HepG2 (cell line): ENCODE measurements around the gene CALD1. TPM values are rescaled to one million over a fixed set of nuclear protein-coding genes. Genes with fewer than 3 reads are reported as not detected.

Experiments
- ATAC-seq: fragments of 200-7000 bp; cut with Tn5 transposase; 3 replicates; pipeline ENCODE4 v1.9.1; 2020; ENCODE audit warnings: mild to moderate bottlenecking, moderate library complexity
- BruUV-seq: library from RNA; stranded (reverse); fragments of 400-500 nt; replicated peaks from 2 replicates; lab custom pipeline; 2021; lab: Mats Ljungman, UMichigan
- CTCF ChIA-PET: fragments of 300-600 bp; formaldehyde crosslinking; extraction: SDS; loops from one replicate; lab custom pipeline; 2021; ENCODE audit warnings: low total read pairs, inconsistent platforms, low intra/inter-chr PET ratio; lab: Yijun Ruan, JAX
- POLR2A ChIA-PET: fragments of 350-600 bp; sonication (Branson Sonifier 250); formaldehyde crosslinking; loops from one replicate; lab custom pipeline; 2020; ENCODE audit warnings: antibody characterized with exemption, inconsistent platforms; lab: Yijun Ruan, JAX
- DNase-seq: peaks from one replicate; pipeline ENCODE4 v3.0.0-alpha.2; 2015; ENCODE audit warnings: low spot score
- FAIRE-seq: peaks from 3 replicates; lab custom pipeline; 2011; peaks lifted over from hg19 to GRCh38; lab: Jason Lieb, UNC
- H2AFZ ChIP-seq: one replicate; pipeline ENCODE4 v1.6.1; 2011; ENCODE audit warnings: low read length, inconsistent platforms
- H3K27ac ChIP-seq: fragments of 300-600 bp; 3 replicates; pipeline ENCODE4 v1.8.0; 2011; ENCODE audit warnings: mixed run types, mild to moderate bottlenecking, mixed read lengths, low read length, inconsistent platforms; ENCODE audit not compliant: insufficient read depth; ENCODE audit errors: extremely low read length
- H3K27me3 ChIP-seq, 2 experiments: fragments of 200-600 bp in 1 of 2; 2 replicates in 1 of 2; 3 replicates in 1 of 2; pipeline versions ENCODE4 v1.6.0 to v1.8.0; 2011; ENCODE audit warnings: low read length in 2 of 2, mild to moderate bottlenecking in 2 of 2, moderate library complexity in 2 of 2, inconsistent platforms in 1 of 2; ENCODE audit not compliant: insufficient read depth in 2 of 2, control insufficient read depth in 1 of 2
- H3K36me3 ChIP-seq, 2 experiments: fragments of 200-600 bp in 1 of 2; replicated peaks in 1 of 2; 2 replicates in 1 of 2; 3 replicates in 1 of 2; pipeline versions ENCODE4 v1.5.1 to v1.8.0; 2011; ENCODE audit warnings: low read length in 2 of 2, inconsistent platforms in 1 of 2; ENCODE audit not compliant: insufficient read depth in 2 of 2, control insufficient read depth in 1 of 2
- H3K4me1 ChIP-seq: 2 replicates; pipeline ENCODE4 v1.5.1; 2012; ENCODE audit warnings: low read length, inconsistent platforms; ENCODE audit not compliant: insufficient read depth
- H3K4me2 ChIP-seq: 2 replicates; pipeline ENCODE4 v1.6.0; 2011; ENCODE audit warnings: low read depth, low read length, inconsistent platforms
- H3K4me3 ChIP-seq, 3 experiments: fragments of 200-600 bp in 1 of 3; sonication (generic), shearing (Covaris generic) in 1 of 3; replicated peaks in 1 of 3; 2 replicates each; pipeline ENCODE4 v1.5.1; 2011 to 2016; ENCODE audit warnings: low read length in 3 of 3, inconsistent platforms in 2 of 3, low read depth in 2 of 3, mild to moderate bottlenecking in 2 of 3, control low read depth in 1 of 3, mixed read lengths in 1 of 3; ENCODE audit not compliant: insufficient read depth in 1 of 3
- H3K79me2 ChIP-seq: one replicate; pipeline ENCODE4 v1.6.1; 2011; ENCODE audit warnings: low read length, inconsistent platforms; ENCODE audit not compliant: insufficient read depth
- H3K9ac ChIP-seq: 2 replicates; pipeline ENCODE4 v1.6.0; 2011; ENCODE audit warnings: mild to moderate bottlenecking, low read depth, low read length, inconsistent platforms; ENCODE audit not compliant: insufficient read depth
- H3K9me3 ChIP-seq: 2 replicates; pipeline ENCODE4 v1.5.1; 2012; ENCODE audit warnings: mild to moderate bottlenecking, low read length
- H4K20me1 ChIP-seq: 2 replicates; pipeline ENCODE4 v1.6.0; 2011; ENCODE audit warnings: inconsistent platforms, mild to moderate bottlenecking, low read length, moderate library complexity; ENCODE audit not compliant: insufficient read depth
- BCLAF1 ChIP-seq: fragments of 450-650 bp; IDR thresholded peaks from 2 replicates; pipeline ENCODE4 v1.6.1; 2017; ENCODE audit warnings: mild to moderate bottlenecking
- MTF1 ChIP-seq: sonication (generic); formaldehyde crosslinking; IDR thresholded peaks from 2 replicates; pipeline ENCODE4 v1.5.0; 2020; ENCODE audit warnings: missing genetic modification reagents
- RORA ChIP-seq: sonication (generic); formaldehyde crosslinking; IDR thresholded peaks from 2 replicates; pipeline ENCODE4 v1.5.0; 2020; ENCODE audit warnings: mild to moderate bottlenecking, missing genetic modification reagents, moderate library complexity
- SRY ChIP-seq: sonication (generic); formaldehyde crosslinking; IDR thresholded peaks from 2 replicates; pipeline ENCODE4 v1.8.0; 2022; ENCODE audit warnings: mild to moderate bottlenecking, missing genetic modification reagents
- TRIM22 ChIP-seq: fragments of 450-650 bp; IDR thresholded peaks from 2 replicates; pipeline ENCODE4 v1.6.1; 2017
- ZNF280B ChIP-seq: sonication (generic); formaldehyde crosslinking; IDR thresholded peaks from 2 replicates; pipeline ENCODE4 v1.5.0; 2020; ENCODE audit warnings: missing genetic modification reagents, mild to moderate bottlenecking, borderline replicate concordance
- ZNF30 ChIP-seq: sonication (generic); formaldehyde crosslinking; IDR thresholded peaks from 2 replicates; pipeline ENCODE4 v1.5.0; 2020; ENCODE audit warnings: mild to moderate bottlenecking, missing genetic modification reagents
- ZNF44 ChIP-seq: sonication (generic); formaldehyde crosslinking; IDR thresholded peaks from 2 replicates; pipeline ENCODE4 v1.5.1; 2020; ENCODE audit warnings: mild to moderate bottlenecking, missing genetic modification reagents
- ZNF451 ChIP-seq: sonication (generic); formaldehyde crosslinking; IDR thresholded peaks from 2 replicates; pipeline ENCODE4 v1.5.0; 2020; ENCODE audit warnings: mild to moderate bottlenecking, missing genetic modification reagents
- ZNF550 ChIP-seq: sonication (generic); formaldehyde crosslinking; IDR thresholded peaks from 2 replicates; pipeline ENCODE4 v1.4.0; 2020; ENCODE audit warnings: mild to moderate bottlenecking, missing genetic modification reagents, borderline replicate concordance
- ZNF703 ChIP-seq: sonication (generic); formaldehyde crosslinking; IDR thresholded peaks from 2 replicates; pipeline ENCODE4 v1.5.1; 2020; ENCODE audit warnings: missing genetic modification reagents, mild to moderate bottlenecking, moderate library complexity, borderline replicate concordance
- ZNF841 ChIP-seq: sonication (generic); formaldehyde crosslinking; IDR thresholded peaks from 2 replicates; pipeline ENCODE4 v1.8.1; 2023; ENCODE audit warnings: missing genetic modification reagents, borderline replicate concordance
- ZNF878 ChIP-seq: sonication (generic); formaldehyde crosslinking; IDR thresholded peaks from 2 replicates; pipeline ENCODE4 v1.8.1; 2023; ENCODE audit warnings: mild to moderate bottlenecking, missing genetic modification reagents, moderate library complexity
- WGBS: methylation state at CpG from one replicate; pipeline ENCODE4 v1.1.6; 2017; ENCODE audit warnings: low lambda C conversion rate; 5-methylcytosine and 5-hydroxymethylcytosine counted together
- in situ Hi-C: cut with HindIII; loops from 2 replicates; pipeline ENCODE4 v1.10.0; 2017; ENCODE audit warnings: low pct_unique_long_range_greater_than_20kb; ENCODE audit not compliant: extremely low pct_ligation_motif_present
- intact Hi-C: fragments of 100-400 bp; cut with micrococcal nuclease; formaldehyde crosslinking; loops from one replicate; pipeline ENCODE4 v1.10.0; 2022; ENCODE audit not compliant: unreplicated experiment
- polyA plus RNA-seq, 8 experiments: library from polyadenylated mRNA; depleted of rRNA in 3 of 8; stranded (reverse) in 7 of 8; unstranded in 1 of 8; fragments of >200 nt; fragmentation: Illumina TruSeq in 4 of 8; extraction: Trizol in 4 of 8; gene quantifications; 2 replicates each; pipeline versions ENCODE4 v1.2.1 to v1.2.3, GENCODE V29; 2011 to 2016; ENCODE audit warnings: low read depth in 4 of 8, missing spikeins in 1 of 8, mixed read lengths in 1 of 8; ENCODE audit not compliant: insufficient read depth in 1 of 8
- total RNA-seq, 5 experiments: library from RNA; depleted of rRNA; stranded (reverse); fragments of >200 nt; fragmentation: Illumina TruSeq; extraction: Trizol; gene quantifications; 2 replicates each; pipeline ENCODE4 v1.2.3, GENCODE V29; 2016; ENCODE audit warnings: low read depth in 1 of 5

CALD1 gene
- total and polyA plus RNA-seq, 2 of the 13 experiments (the other 11 are each of a cell fraction or from before 2014, with no cell fraction given): 53.0 to 112 TPM

GRCh38 chr7:134835463-134835823 is 56.0 kb downstream of the CALD1 start:
- Histone ChIP-seq H4K20me1 (no peaks in the 10 kb centered on the region), H3K4me1 (0 out of 2 replicates have a peak, but pooled peaks cover 7% of the 10 kb centered on the region), H3K4me3 (no peak overlapping the region), H3K27me3 (no peaks in the 10 kb centered on the region), H3K36me3 (no peaks in the 10 kb centered on the region), H3K4me2 (no peak overlapping the region), H3K27ac (no peak overlapping the region), H3K9me3 (no peaks in the 10 kb centered on the region), H2AFZ (no peak overlapping the region), H3K79me2 (no peaks in the 10 kb centered on the region), H3K9ac (no peak overlapping the region)
- no peak for ATAC-seq
- 70% methylated on average over 4 of the region's 4 CpGs for WGBS
- POLR2A ChIA-PET: no interaction called here
- no peak for TF ChIP-seq ZNF44
- TF ChIP-seq ZNF451 (CRISPR knock-in tag): no peak
- no peak for TF ChIP-seq TRIM22
- no peak for TF ChIP-seq ZNF878 (CRISPR knock-in tag)
- TF ChIP-seq ZNF550 (CRISPR knock-in tag): no peak
- no peak for TF ChIP-seq ZNF841
- no peak for FAIRE-seq
- in situ Hi-C loops: no loop called here
- CTCF ChIA-PET: no interaction called here
- intact Hi-C loops: no loop called here
- DNase-seq: no peak
- BruUV-seq: no TSS peak

GRCh38 chr7:134836447-134836846 is 57.0 kb downstream of the CALD1 start:
- H3K79me2 ChIP-seq: no peaks in the 10 kb centered on the region
- BruUV-seq: no TSS peak
- no peak for ATAC-seq
- TF ChIP-seq MTF1: no peak
- no peak for TF ChIP-seq SRY (CRISPR knock-in tag)
- TF ChIP-seq RORA (CRISPR knock-in tag): no peak
- no peak for TF ChIP-seq ZNF280B (CRISPR knock-in tag)
- no peak for TF ChIP-seq ZNF30 (CRISPR knock-in tag)
- TF ChIP-seq ZNF703 (CRISPR knock-in tag): no peak
- no peak for TF ChIP-seq BCLAF1

More at GRCh38 chr7:134836447-134836846, 57.0 kb downstream of the CALD1 start:
- Histone ChIP-seq H3K4me3 (no peak overlapping the region), H3K27ac (no peak overlapping the region), H2AFZ (no peak overlapping the region), H3K4me2 (no peak overlapping the region), H4K20me1 (no peaks in the 10 kb centered on the region), H3K9ac (no peak overlapping the region), H3K27me3 (no peaks in the 10 kb centered on the region), H3K9me3 (no peaks in the 10 kb centered on the region), H3K4me1 (0 out of 2 replicates have a peak, but pooled peaks cover 7% of the 10 kb centered on the region), H3K36me3 (no peaks in the 10 kb centered on the region)
- intact Hi-C loops (no loop called here), in situ Hi-C loops (no loop called here)
- FAIRE-seq: no peak
- DNase-seq: no peak
- CTCF ChIA-PET: no interaction called here
- POLR2A ChIA-PET: no interaction called here
- WGBS: 78% methylated on average over 6 of the region's 6 CpGs
